HL-60 (cell line): ENCODE results near the gene CBX5.

ENCODE experiments used
- DNase-seq, 2 experiments: peaks; one replicate each; pipeline ENCODE4 v3.0.0-alpha.2; 2010 to 2020; ENCODE audit warnings: low read depth in 1 of 2, low spot score in 1 of 2
- H3K27ac ChIP-seq: fragments of 250-450 bp; sonication (Bioruptor Pico); replicated peaks from 2 replicates; pipeline ENCODE4 v1.5.1; 2020; ENCODE audit warnings: mild to moderate bottlenecking, moderate library complexity
- H3K27me3 ChIP-seq: fragments of 250-450 bp; sonication (Bioruptor Pico); 2 replicates; pipeline ENCODE4 v1.5.1; 2021; ENCODE audit warnings: mild to moderate bottlenecking, moderate library complexity; ENCODE audit not compliant: insufficient read depth, poor library complexity, severe bottlenecking
- H3K4me3 ChIP-seq: replicated peaks from 2 replicates; pipeline ENCODE4 v1.5.1; 2011; ENCODE audit warnings: mild to moderate bottlenecking, control low read depth, low read length; ENCODE audit not compliant: insufficient read depth
- CTCF ChIP-seq: IDR thresholded peaks from one replicate; pipeline ENCODE4 v1.5.1; 2011; ENCODE audit warnings: low read length, control low read depth, inconsistent platforms; ENCODE audit not compliant: insufficient read depth
- GABPA ChIP-seq: IDR thresholded peaks from 2 replicates; pipeline ENCODE4 v1.6.1; 2012; ENCODE audit warnings: low read depth
- POLR2AphosphoS5 ChIP-seq: IDR thresholded peaks from 2 replicates; pipeline ENCODE4 v1.6.1; 2012; ENCODE audit warnings: low read depth
- SPI1 ChIP-seq: IDR thresholded peaks from 2 replicates; pipeline ENCODE4 v1.6.1; 2012; ENCODE audit warnings: low read depth, mild to moderate bottlenecking, borderline replicate concordance
- TF ChIP-seq, protein P1 (sequence below): IDR thresholded peaks from 2 replicates; pipeline ENCODE4 v1.6.1; 2012; ENCODE audit warnings: low read depth; ENCODE audit not compliant: insufficient replicate concordance

The CBX5 gene

GRCh38 chr12:54246011-54246641, 33.8 kb downstream of the CBX5 start:
- H3K27me3 ChIP-seq = no peaks in the 10 kb centered on the region
- no peak for TF ChIP-seq POLR2AphosphoS5
- TF ChIP-seq GABPA = no peak
- TF ChIP-seq CTCF = no peak
- TF ChIP-seq SPI1 = no peak
- TF ChIP-seq, protein P1, sequence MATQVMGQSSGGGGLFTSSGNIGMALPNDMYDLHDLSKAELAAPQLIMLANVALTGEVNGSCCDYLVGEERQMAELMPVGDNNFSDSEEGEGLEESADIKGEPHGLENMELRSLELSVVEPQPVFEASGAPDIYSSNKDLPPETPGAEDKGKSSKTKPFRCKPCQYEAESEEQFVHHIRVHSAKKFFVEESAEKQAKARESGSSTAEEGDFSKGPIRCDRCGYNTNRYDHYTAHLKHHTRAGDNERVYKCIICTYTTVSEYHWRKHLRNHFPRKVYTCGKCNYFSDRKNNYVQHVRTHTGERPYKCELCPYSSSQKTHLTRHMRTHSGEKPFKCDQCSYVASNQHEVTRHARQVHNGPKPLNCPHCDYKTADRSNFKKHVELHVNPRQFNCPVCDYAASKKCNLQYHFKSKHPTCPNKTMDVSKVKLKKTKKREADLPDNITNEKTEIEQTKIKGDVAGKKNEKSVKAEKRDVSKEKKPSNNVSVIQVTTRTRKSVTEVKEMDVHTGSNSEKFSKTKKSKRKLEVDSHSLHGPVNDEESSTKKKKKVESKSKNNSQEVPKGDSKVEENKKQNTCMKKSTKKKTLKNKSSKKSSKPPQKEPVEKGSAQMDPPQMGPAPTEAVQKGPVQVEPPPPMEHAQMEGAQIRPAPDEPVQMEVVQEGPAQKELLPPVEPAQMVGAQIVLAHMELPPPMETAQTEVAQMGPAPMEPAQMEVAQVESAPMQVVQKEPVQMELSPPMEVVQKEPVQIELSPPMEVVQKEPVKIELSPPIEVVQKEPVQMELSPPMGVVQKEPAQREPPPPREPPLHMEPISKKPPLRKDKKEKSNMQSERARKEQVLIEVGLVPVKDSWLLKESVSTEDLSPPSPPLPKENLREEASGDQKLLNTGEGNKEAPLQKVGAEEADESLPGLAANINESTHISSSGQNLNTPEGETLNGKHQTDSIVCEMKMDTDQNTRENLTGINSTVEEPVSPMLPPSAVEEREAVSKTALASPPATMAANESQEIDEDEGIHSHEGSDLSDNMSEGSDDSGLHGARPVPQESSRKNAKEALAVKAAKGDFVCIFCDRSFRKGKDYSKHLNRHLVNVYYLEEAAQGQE = no peak
- H3K27ac ChIP-seq = no peak overlapping the region
- no peak for DNase-seq
- no peak overlapping the region for H3K4me3 ChIP-seq

GRCh38 chr12:54240971-54241588, 38.8 kb downstream of the CBX5 start:
- no peaks in the 10 kb centered on the region for H3K27me3 ChIP-seq
- no peak for TF ChIP-seq SPI1
- TF ChIP-seq, protein P1 = no peak
- TF ChIP-seq GABPA = no peak
- no peak for TF ChIP-seq POLR2AphosphoS5
- no peak for TF ChIP-seq CTCF
- no peak overlapping the region for H3K27ac ChIP-seq
- H3K4me3 ChIP-seq = no peak overlapping the region
- no peak for DNase-seq

DNA sequence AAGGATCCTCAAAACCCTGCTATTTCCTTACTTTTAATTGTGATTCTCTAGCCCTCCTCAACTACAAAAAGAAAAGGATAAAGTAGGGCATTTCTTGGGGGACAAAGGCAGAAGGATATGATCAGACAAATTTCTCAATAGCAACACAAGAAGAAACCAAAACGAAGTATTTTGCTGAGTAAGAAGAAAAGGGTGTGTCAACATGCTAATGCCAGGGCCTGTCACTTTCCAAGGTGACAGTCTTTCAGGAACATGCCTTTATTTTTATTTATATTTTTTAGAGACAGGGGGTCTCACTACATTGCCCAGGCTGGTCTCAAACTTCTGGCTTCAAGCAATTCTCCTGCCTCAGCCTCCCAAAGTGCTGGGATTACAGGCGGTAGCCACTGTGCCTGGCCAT, 39.8 kb downstream of the CBX5 start:
- no peak for DNase-seq

More for the DNA sequence above, 39.8 kb downstream of the CBX5 start:
- Histone ChIP-seq H3K27me3 (no peaks in the 10 kb centered on the region), H3K27ac (no peak overlapping the region), H3K4me3 (no peak overlapping the region)
- no peak for TF ChIP-seq GABPA
- no peak for TF ChIP-seq SPI1
- TF ChIP-seq, protein P1 = no peak
- TF ChIP-seq POLR2AphosphoS5 = no peak
- TF ChIP-seq CTCF = no peak
